Measurements from ENCODE around the gene CNKSR2.
"Not testable (repeated sequence)": the region's sequence is repeated elsewhere in the genome, so short reads cannot be mapped to it uniquely, and the experiment has no call there.

Gene CNKSR2

GRCh38 chrX:21438792-21439191 is 64.6 kb downstream of the CNKSR2 start:
- no peak for DNase-seq (ENCODE audit: low read depth in 2 of 2, low spot score in 1 of 2)

GRCh38 chrX:21440911-21441310 is 66.7 kb downstream of the CNKSR2 start:
- DNase-seq (ENCODE audit: low read depth in 2 of 2, low spot score in 1 of 2) = no peak

GRCh38 chrX:21457718-21458117 is 83.5 kb downstream of the CNKSR2 start:
- no peak for DNase-seq (ENCODE audit: low read depth in 2 of 2, low spot score in 1 of 2)

GRCh38 chrX:21469071-21469470 is 94.9 kb downstream of the CNKSR2 start:
- DNase-seq (ENCODE audit: low read depth in 2 of 2, low spot score in 1 of 2) = no peak

GRCh38 chrX:21476909-21477308 is 102.7 kb downstream of the CNKSR2 start:
- DNase-seq (ENCODE audit: low read depth in 2 of 2, low spot score in 1 of 2) = no peak

GRCh38 chrX:21479695-21480270 is 105.6 kb downstream of the CNKSR2 start:
- DNase-seq (ENCODE audit: low read depth in 2 of 2, low spot score in 1 of 2) = no peak

- DNase-seq (ENCODE audit: low read depth in 2 of 2, low spot score in 1 of 2) = no peak
Observed at GRCh38 chrX:21481761-21482160, 107.5 kb downstream of the CNKSR2 start.

GRCh38 chrX:21484051-21484450 is 109.8 kb downstream of the CNKSR2 start:
- DNase-seq (ENCODE audit: low read depth in 2 of 2, low spot score in 1 of 2) = not testable (repeated sequence)

- DNase-seq (ENCODE audit: low read depth in 2 of 2, low spot score in 1 of 2) = no peak
Observed at GRCh38 chrX:21487832-21488231, 113.6 kb downstream of the CNKSR2 start.

GRCh38 chrX:21490341-21490740 is 116.1 kb downstream of the CNKSR2 start:
- DNase-seq (ENCODE audit: low read depth in 2 of 2, low spot score in 1 of 2) = no peak

GRCh38 chrX:21493226-21493830 is 119.1 kb downstream of the CNKSR2 start:
- no peak for DNase-seq (ENCODE audit: low read depth in 2 of 2, low spot score in 1 of 2)

GRCh38 chrX:21503593-21503992 is 129.4 kb downstream of the CNKSR2 start:
- DNase-seq (ENCODE audit: low read depth in 2 of 2, low spot score in 1 of 2) = no peak

GRCh38 chrX:21509912-21510311 is 135.7 kb downstream of the CNKSR2 start:
- DNase-seq (ENCODE audit: low read depth in 2 of 2, low spot score in 1 of 2) = no peak

- no peak for DNase-seq (ENCODE audit: low read depth in 2 of 2, low spot score in 1 of 2)
Observed at GRCh38 chrX:21524008-21524407, 149.8 kb downstream of the CNKSR2 start.

GRCh38 chrX:21528076-21528475 is 153.9 kb downstream of the CNKSR2 start:
- DNase-seq (ENCODE audit: low read depth in 2 of 2, low spot score in 1 of 2) = no peak

GRCh38 chrX:21529771-21530170 is 155.6 kb downstream of the CNKSR2 start:
- no peak for DNase-seq (ENCODE audit: low read depth in 2 of 2, low spot score in 1 of 2)

- DNase-seq (ENCODE audit: low read depth in 2 of 2, low spot score in 1 of 2) = not testable (repeated sequence)
Observed at GRCh38 chrX:21544642-21545041, 170.4 kb downstream of the CNKSR2 start.

- no peak for DNase-seq (ENCODE audit: low read depth in 2 of 2, low spot score in 1 of 2)
Observed at GRCh38 chrX:21559417-21559816, 185.2 kb downstream of the CNKSR2 start.

GRCh38 chrX:21565025-21565424 is 190.8 kb downstream of the CNKSR2 start:
- no peak for DNase-seq (ENCODE audit: low read depth in 2 of 2, low spot score in 1 of 2)

GRCh38 chrX:21574793-21575192 is 200.6 kb downstream of the CNKSR2 start:
- DNase-seq (ENCODE audit: low read depth in 2 of 2, low spot score in 1 of 2) = no peak

GRCh38 chrX:21581479-21581878 is 207.3 kb downstream of the CNKSR2 start:
- DNase-seq (ENCODE audit: low read depth in 2 of 2, low spot score in 1 of 2) = no peak

GRCh38 chrX:21586001-21586400 is 211.8 kb downstream of the CNKSR2 start:
- DNase-seq (ENCODE audit: low read depth in 2 of 2, low spot score in 1 of 2) = no peak
